Osteocyte (in vitro differentiated cells): ENCODE data around the gene CMSS1. TPM values are rescaled to one million over a fixed set of nuclear protein-coding genes. Genes with fewer than 3 reads are reported as not detected.

Experiments used
- DNase-seq: peaks from one replicate; pipeline ENCODE4 v3.0.0; 2021; ENCODE audit warnings: mixed read lengths; ENCODE audit not compliant: unreplicated experiment; ENCODE audit errors: extremely low spot score
- H3K27ac Mint-ChIP-seq: one replicate; pipeline ENCODE4 v1.8.0; 2021; ENCODE audit warnings: mild to moderate bottlenecking, mixed read lengths; ENCODE audit not compliant: unreplicated experiment
- H3K27me3 Mint-ChIP-seq: one replicate; pipeline ENCODE4 v1.8.0; 2021; ENCODE audit warnings: mixed read lengths; ENCODE audit not compliant: unreplicated experiment
- H3K36me3 Mint-ChIP-seq: one replicate; pipeline ENCODE4 v1.8.0; 2021; ENCODE audit warnings: mixed read lengths; ENCODE audit not compliant: unreplicated experiment
- H3K4me1 Mint-ChIP-seq: one replicate; pipeline ENCODE4 v1.8.0; 2021; ENCODE audit warnings: mixed read lengths; ENCODE audit not compliant: unreplicated experiment
- H3K4me3 Mint-ChIP-seq: one replicate; pipeline ENCODE4 v1.8.0; 2021; ENCODE audit warnings: mild to moderate bottlenecking, moderate library complexity, mixed read lengths; ENCODE audit not compliant: unreplicated experiment
- H3K9me3 Mint-ChIP-seq: one replicate; pipeline ENCODE4 v1.8.0; 2021; ENCODE audit warnings: mixed read lengths; ENCODE audit not compliant: unreplicated experiment
- total RNA-seq: library from RNA; stranded (reverse); gene quantifications from 2 replicates; pipeline ENCODE4 v1.2.1, GENCODE V29; 2021
- TF ChIP-seq, protein P1 (sequence below): fragments of 200-600 bp; sonication (generic); IDR thresholded peaks from 2 replicates; pipeline ENCODE4 v1.5.0; 2021; ENCODE audit warnings: antibody characterized with exemption, mild to moderate bottlenecking, moderate library complexity

The CMSS1 gene
- total RNA-seq, 1 donor from 2014 or later: 38.5 TPM

DNA sequence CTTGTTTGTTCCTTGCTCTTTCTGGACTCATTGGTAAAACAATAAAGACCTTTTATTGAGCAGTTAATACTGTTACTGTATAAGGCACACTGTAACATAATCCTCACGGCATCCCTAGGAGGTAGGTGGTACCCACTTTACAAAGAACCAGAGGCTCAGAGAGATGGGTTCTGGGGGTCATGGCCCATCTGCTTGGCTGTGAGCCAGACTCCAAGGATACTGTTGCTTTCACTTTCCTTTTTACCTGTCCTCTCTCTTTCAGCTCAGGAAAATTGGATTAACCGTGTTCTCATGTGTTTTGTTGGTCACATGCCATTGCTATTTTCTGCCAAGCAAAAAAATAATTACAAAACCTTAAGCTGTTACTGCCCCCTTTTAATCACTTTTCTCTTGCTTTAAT is 331.5 kb downstream of the CMSS1 start:
- DNase-seq: no peak
- peaks cover 8% of the 10 kb centered on the region for H3K9me3 Mint-ChIP-seq
- H3K27ac Mint-ChIP-seq: no peak overlapping the region
- H3K4me1 Mint-ChIP-seq: peaks cover 15% of the 10 kb centered on the region
- H3K27me3 Mint-ChIP-seq: no peaks in the 10 kb centered on the region
- TF ChIP-seq, protein P1, sequence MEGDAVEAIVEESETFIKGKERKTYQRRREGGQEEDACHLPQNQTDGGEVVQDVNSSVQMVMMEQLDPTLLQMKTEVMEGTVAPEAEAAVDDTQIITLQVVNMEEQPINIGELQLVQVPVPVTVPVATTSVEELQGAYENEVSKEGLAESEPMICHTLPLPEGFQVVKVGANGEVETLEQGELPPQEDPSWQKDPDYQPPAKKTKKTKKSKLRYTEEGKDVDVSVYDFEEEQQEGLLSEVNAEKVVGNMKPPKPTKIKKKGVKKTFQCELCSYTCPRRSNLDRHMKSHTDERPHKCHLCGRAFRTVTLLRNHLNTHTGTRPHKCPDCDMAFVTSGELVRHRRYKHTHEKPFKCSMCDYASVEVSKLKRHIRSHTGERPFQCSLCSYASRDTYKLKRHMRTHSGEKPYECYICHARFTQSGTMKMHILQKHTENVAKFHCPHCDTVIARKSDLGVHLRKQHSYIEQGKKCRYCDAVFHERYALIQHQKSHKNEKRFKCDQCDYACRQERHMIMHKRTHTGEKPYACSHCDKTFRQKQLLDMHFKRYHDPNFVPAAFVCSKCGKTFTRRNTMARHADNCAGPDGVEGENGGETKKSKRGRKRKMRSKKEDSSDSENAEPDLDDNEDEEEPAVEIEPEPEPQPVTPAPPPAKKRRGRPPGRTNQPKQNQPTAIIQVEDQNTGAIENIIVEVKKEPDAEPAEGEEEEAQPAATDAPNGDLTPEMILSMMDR: no peak
- peaks cover 24% of the 10 kb centered on the region for H3K36me3 Mint-ChIP-seq
- no peak overlapping the region for H3K4me3 Mint-ChIP-seq

GRCh38 chr3:100149713-100150415 is 332.2 kb downstream of the CMSS1 start:
- H3K27ac Mint-ChIP-seq: peak overlapping the region; percentile 28
- peaks cover 5% of the 10 kb centered on the region for H3K9me3 Mint-ChIP-seq
- TF ChIP-seq, protein P1: no peak
- H3K4me1 Mint-ChIP-seq: peaks cover 16% of the 10 kb centered on the region
- no peak overlapping the region for H3K4me3 Mint-ChIP-seq
- DNase-seq: no peak
- peaks cover 24% of the 10 kb centered on the region for H3K36me3 Mint-ChIP-seq
- H3K27me3 Mint-ChIP-seq: no peaks in the 10 kb centered on the region

- H3K4me3 Mint-ChIP-seq: no peak overlapping the region
- no peak for DNase-seq
- peak overlapping the region; percentile 32 for H3K27ac Mint-ChIP-seq
- no peaks in the 10 kb centered on the region for H3K27me3 Mint-ChIP-seq
- peaks cover 29% of the 10 kb centered on the region for H3K36me3 Mint-ChIP-seq
- H3K9me3 Mint-ChIP-seq: peaks cover 11% of the 10 kb centered on the region
- TF ChIP-seq, protein P1: no peak
- peaks cover 22% of the 10 kb centered on the region for H3K4me1 Mint-ChIP-seq
Measured at GRCh38 chr3:100150473-100150872, 332.8 kb downstream of the CMSS1 start.

GRCh38 chr3:100151024-100151707 is 333.5 kb downstream of the CMSS1 start:
- TF ChIP-seq, protein P1: no peak
- Mint-ChIP-seq H3K27ac (no peak overlapping the region), H3K9me3 (peaks cover 13% of the 10 kb centered on the region), H3K36me3 (peaks cover 32% of the 10 kb centered on the region), H3K27me3 (no peaks in the 10 kb centered on the region), H3K4me1 (peaks cover 22% of the 10 kb centered on the region), H3K4me3 (no peak overlapping the region)
- no peak for DNase-seq

- H3K27ac Mint-ChIP-seq: no peak overlapping the region
- no peak overlapping the region for H3K4me3 Mint-ChIP-seq
- no peak for DNase-seq
- TF ChIP-seq, protein P1: no peak
- peaks cover 36% of the 10 kb centered on the region for H3K36me3 Mint-ChIP-seq
- peaks cover 32% of the 10 kb centered on the region for H3K4me1 Mint-ChIP-seq
- H3K9me3 Mint-ChIP-seq: peaks cover 21% of the 10 kb centered on the region
- H3K27me3 Mint-ChIP-seq: no peaks in the 10 kb centered on the region
Measured at GRCh38 chr3:100154171-100154570, 336.5 kb downstream of the CMSS1 start.
